ENCODE measurements around the gene SMAD6.

DNA sequence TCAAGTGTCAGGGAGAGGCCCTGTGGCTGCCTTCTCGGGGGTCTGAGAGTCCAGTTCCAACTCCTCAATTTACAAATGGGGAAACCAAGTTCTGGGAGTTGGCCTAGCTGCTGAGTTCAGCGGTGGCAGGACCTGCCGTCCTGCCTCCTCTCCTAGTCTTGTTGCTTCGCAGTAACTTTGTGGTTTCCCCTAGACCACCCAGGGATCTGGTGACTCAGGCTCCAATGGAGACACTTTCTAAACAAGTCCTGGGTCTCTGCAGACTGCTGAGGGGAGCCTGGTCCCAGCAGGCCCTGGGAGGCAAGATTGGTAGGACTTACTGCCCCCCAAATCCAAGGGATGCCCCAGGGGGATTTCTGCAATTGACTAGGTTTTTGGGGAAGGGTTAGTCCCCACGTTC lies 83.6 kb downstream of the SMAD6 start:
- TF ChIP-seq POLR2A (IDR thresholded peaks at IDR 0.05; ENCODE audit: extremely low read depth, insufficient read length): no peak
- TF ChIP-seq CTCF (IDR thresholded peaks at IDR 0.05; ENCODE audit: low read depth, low read length): no peak
- TF ChIP-seq MYC (IDR thresholded peaks at IDR 0.05; ENCODE audit: low read depth, low read length): no peak
